Measurements from ENCODE around the gene KCNF1. TPM values are rescaled to one million over a fixed set of nuclear protein-coding genes. Genes with fewer than 3 reads are reported as not detected.

The KCNF1 gene
- total RNA-seq, 2 donors from 2014 or later: 0.22 to 0.90 TPM

GRCh38 chr2:10933700-10934225 is 22.0 kb downstream of the KCNF1 start:
- DNase-seq: no peak
- no peaks in the 10 kb centered on the region for H3K4me1 ChIP-seq
- H3K9me3 ChIP-seq: no peaks in the 10 kb centered on the region
- intact Hi-C loops (cut with DNase I): no loop called here
- no peaks in the 10 kb centered on the region for H3K36me3 ChIP-seq
- TF ChIP-seq CTCF (IDR thresholded peaks at IDR 0.05): no peak
- H3K27ac ChIP-seq: no peak overlapping the region
- no peak overlapping the region for H3K4me3 ChIP-seq
- H3K9ac ChIP-seq (ENCODE audit: low read depth in 2 of 2, low read length in 2 of 2): no peak overlapping the region
- no peaks in the 10 kb centered on the region for H3K27me3 ChIP-seq

GRCh38 chr2:10934308-10934978 is 22.7 kb downstream of the KCNF1 start:
- Histone ChIP-seq H3K9me3 (no peaks in the 10 kb centered on the region), H3K36me3 (no peaks in the 10 kb centered on the region), H3K27ac (no peak overlapping the region), H3K4me3 (no peak overlapping the region), H3K27me3 (no peaks in the 10 kb centered on the region), H3K9ac (ENCODE audit: low read depth in 2 of 2, low read length in 2 of 2) (no peak overlapping the region), H3K4me1 (no peaks in the 10 kb centered on the region)
- intact Hi-C loops (cut with DNase I): no loop called here
- TF ChIP-seq CTCF (IDR thresholded peaks at IDR 0.05): no peak
- no peak for DNase-seq

GRCh38 chr2:10934979-10935350 is 23.2 kb downstream of the KCNF1 start:
- H3K27ac ChIP-seq: no peak overlapping the region
- DNase-seq: no peak

GRCh38 chr2:10935366-10935918 is 23.7 kb downstream of the KCNF1 start:
- Histone ChIP-seq H3K9me3 (no peaks in the 10 kb centered on the region), H3K27me3 (no peaks in the 10 kb centered on the region), H3K4me3 (no peak overlapping the region), H3K4me1 (no peaks in the 10 kb centered on the region), H3K9ac (ENCODE audit: low read depth in 2 of 2, low read length in 2 of 2) (no peak overlapping the region), H3K36me3 (no peaks in the 10 kb centered on the region), H3K27ac (no peak overlapping the region)
- no peak for TF ChIP-seq CTCF (IDR thresholded peaks at IDR 0.05)
- intact Hi-C loops (cut with DNase I): no loop called here
- no peak for DNase-seq

More at GRCh38 chr2:10934979-10935350, 23.2 kb downstream of the KCNF1 start:
- Histone ChIP-seq H3K4me3 (no peak overlapping the region), H3K27me3 (no peaks in the 10 kb centered on the region), H3K4me1 (no peaks in the 10 kb centered on the region), H3K9me3 (no peaks in the 10 kb centered on the region), H3K9ac (ENCODE audit: low read depth in 2 of 2, low read length in 2 of 2) (no peak overlapping the region), H3K36me3 (no peaks in the 10 kb centered on the region)
- intact Hi-C loops (cut with DNase I): no loop called here
- no peak for TF ChIP-seq CTCF (IDR thresholded peaks at IDR 0.05)

GRCh38 chr2:10935953-10936942 is 24.5 kb downstream of the KCNF1 start:
- Histone ChIP-seq H3K27me3 (no peaks in the 10 kb centered on the region), H3K9me3 (no peaks in the 10 kb centered on the region), H3K27ac (no peak overlapping the region), H3K36me3 (no peaks in the 10 kb centered on the region), H3K4me3 (no peak overlapping the region), H3K9ac (ENCODE audit: low read depth in 2 of 2, low read length in 2 of 2) (no peak overlapping the region), H3K4me1 (no peaks in the 10 kb centered on the region)
- intact Hi-C loops (cut with DNase I): no loop called here
- no peak for TF ChIP-seq CTCF (IDR thresholded peaks at IDR 0.05)
- no peak for DNase-seq

Data from colonic mucosa (tissue), 4 donors.